ENCODE measurements around the gene DIPK1A.

Gene DIPK1A

GRCh38 chr1:92843429-92844352 is 117.6 kb downstream of the DIPK1A start:
- H3K4me3 ChIP-seq (ENCODE audit: low read depth in 1 of 2, low read length in 1 of 2), result no peak overlapping the region
- peaks cover 56% of the 10 kb centered on the region for H3K36me3 ChIP-seq
- H3K9me3 ChIP-seq, result no peaks in the 10 kb centered on the region
- H3K27me3 ChIP-seq, result no peaks in the 10 kb centered on the region
- no peaks in the 10 kb centered on the region for H3K4me1 ChIP-seq (ENCODE audit: control insufficient read depth in 1 of 2, insufficient read depth in 1 of 2, low read depth in 1 of 2, low read length in 1 of 2)
- TF ChIP-seq CTCF (IDR thresholded peaks at IDR 0.05), result no peak
- H3K27ac ChIP-seq, result no peak overlapping the region

- Histone ChIP-seq H3K9me3 (no peaks in the 10 kb centered on the region), H3K36me3 (peaks cover 63% of the 10 kb centered on the region), H3K4me3 (ENCODE audit: low read depth in 1 of 2, low read length in 1 of 2) (no peak overlapping the region), H3K27me3 (no peaks in the 10 kb centered on the region), H3K4me1 (ENCODE audit: control insufficient read depth in 1 of 2, insufficient read depth in 1 of 2, low read depth in 1 of 2, low read length in 1 of 2) (no peaks in the 10 kb centered on the region), H3K27ac (no peak overlapping the region)
- no peak for TF ChIP-seq CTCF (IDR thresholded peaks at IDR 0.05)
Measured at GRCh38 chr1:92843046-92843423, 118.2 kb downstream of the DIPK1A start.

- Histone ChIP-seq H3K4me3 (ENCODE audit: low read depth in 1 of 2, low read length in 1 of 2) (no peak overlapping the region), H3K36me3 (peaks cover 69% of the 10 kb centered on the region), H3K4me1 (ENCODE audit: control insufficient read depth in 1 of 2, insufficient read depth in 1 of 2, low read depth in 1 of 2, low read length in 1 of 2) (no peaks in the 10 kb centered on the region), H3K9me3 (no peaks in the 10 kb centered on the region), H3K27me3 (no peaks in the 10 kb centered on the region), H3K27ac (no peak overlapping the region)
- TF ChIP-seq CTCF (IDR thresholded peaks at IDR 0.05), result no peak
Measured at GRCh38 chr1:92842082-92843045, 118.9 kb downstream of the DIPK1A start.

GRCh38 chr1:92840600-92840999 is 120.7 kb downstream of the DIPK1A start:
- H3K36me3 ChIP-seq, result peaks cover 86% of the 10 kb centered on the region

More at GRCh38 chr1:92840600-92840999, 120.7 kb downstream of the DIPK1A start:
- Histone ChIP-seq H3K9me3 (no peaks in the 10 kb centered on the region), H3K4me1 (ENCODE audit: control insufficient read depth in 1 of 2, insufficient read depth in 1 of 2, low read depth in 1 of 2, low read length in 1 of 2) (no peaks in the 10 kb centered on the region), H3K4me3 (ENCODE audit: low read depth in 1 of 2, low read length in 1 of 2) (no peak overlapping the region), H3K27me3 (no peaks in the 10 kb centered on the region), H3K27ac (no peak overlapping the region)
- no peak for TF ChIP-seq CTCF (IDR thresholded peaks at IDR 0.05)

All from neutrophil (primary cell).